IPS-18a (cell line): ENCODE data around the gene CHD5.

Experiments used
- H3K27ac ChIP-seq: one replicate; pipeline ENCODE4 v1.5.1; 2013; ENCODE audit warnings: low read length
- H3K27me3 ChIP-seq: one replicate; pipeline ENCODE4 v1.6.1; 2013; ENCODE audit warnings: mild to moderate bottlenecking, low read length; ENCODE audit not compliant: control insufficient read depth, insufficient read depth
- H3K36me3 ChIP-seq: one replicate; pipeline ENCODE4 v1.6.1; 2013; ENCODE audit warnings: low read depth, low read length; ENCODE audit not compliant: control insufficient read depth
- H3K4me1 ChIP-seq: one replicate; pipeline ENCODE4 v1.6.1; 2013; ENCODE audit warnings: low read depth, low read length; ENCODE audit not compliant: control insufficient read depth
- H3K4me3 ChIP-seq: one replicate; pipeline ENCODE4 v1.5.1; 2013; ENCODE audit warnings: low read length
- H3K9ac ChIP-seq: one replicate; pipeline ENCODE4 v1.6.1; 2013; ENCODE audit warnings: mild to moderate bottlenecking, low read length, moderate library complexity
- H3K9me3 ChIP-seq: one replicate; pipeline ENCODE4 v1.6.1; 2013; ENCODE audit warnings: low read depth, low read length; ENCODE audit not compliant: control insufficient read depth

CHD5 gene

GRCh38 chr1:6170116-6170741, 9.9 kb downstream of the CHD5 start:
- no peaks in the 10 kb centered on the region for H3K9me3 ChIP-seq
- no peak overlapping the region for H3K27ac ChIP-seq
- H3K9ac ChIP-seq: no peak overlapping the region
- no peak overlapping the region for H3K4me3 ChIP-seq
- no peaks in the 10 kb centered on the region for H3K27me3 ChIP-seq
- no peaks in the 10 kb centered on the region for H3K36me3 ChIP-seq
- no peaks in the 10 kb centered on the region for H3K4me1 ChIP-seq

GRCh38 chr1:6168947-6169586, 11.1 kb downstream of the CHD5 start:
- no peaks in the 10 kb centered on the region for H3K36me3 ChIP-seq
- no peaks in the 10 kb centered on the region for H3K9me3 ChIP-seq
- H3K4me3 ChIP-seq: no peak overlapping the region
- no peak overlapping the region for H3K27ac ChIP-seq
- no peak overlapping the region for H3K9ac ChIP-seq
- no peaks in the 10 kb centered on the region for H3K27me3 ChIP-seq
- H3K4me1 ChIP-seq: no peaks in the 10 kb centered on the region

GRCh38 chr1:6167391-6168303, 12.5 kb downstream of the CHD5 start:
- H3K4me1 ChIP-seq: no peaks in the 10 kb centered on the region
- no peak overlapping the region for H3K4me3 ChIP-seq
- H3K27me3 ChIP-seq: no peaks in the 10 kb centered on the region
- no peaks in the 10 kb centered on the region for H3K36me3 ChIP-seq
- no peaks in the 10 kb centered on the region for H3K9me3 ChIP-seq
- H3K27ac ChIP-seq: no peak overlapping the region
- no peak overlapping the region for H3K9ac ChIP-seq

GRCh38 chr1:6166655-6167390, 13.3 kb downstream of the CHD5 start:
- Histone ChIP-seq H3K9me3 (no peaks in the 10 kb centered on the region), H3K27me3 (no peaks in the 10 kb centered on the region), H3K4me3 (no peak overlapping the region), H3K36me3 (no peaks in the 10 kb centered on the region), H3K9ac (no peak overlapping the region), H3K4me1 (no peaks in the 10 kb centered on the region), H3K27ac (no peak overlapping the region)

- no peaks in the 10 kb centered on the region for H3K27me3 ChIP-seq
- no peak overlapping the region for H3K27ac ChIP-seq
- no peak overlapping the region for H3K4me3 ChIP-seq
- no peaks in the 10 kb centered on the region for H3K9me3 ChIP-seq
- no peaks in the 10 kb centered on the region for H3K4me1 ChIP-seq
- H3K9ac ChIP-seq: no peak overlapping the region
- H3K36me3 ChIP-seq: no peaks in the 10 kb centered on the region
These were observed 13.9 kb downstream of the CHD5 start for GRCh38 chr1:6166221-6166620.

- Histone ChIP-seq H3K36me3 (no peaks in the 10 kb centered on the region), H3K4me3 (no peak overlapping the region), H3K9me3 (no peaks in the 10 kb centered on the region), H3K27ac (no peak overlapping the region), H3K27me3 (no peaks in the 10 kb centered on the region), H3K9ac (no peak overlapping the region), H3K4me1 (no peaks in the 10 kb centered on the region)
These were observed 14.6 kb downstream of the CHD5 start for GRCh38 chr1:6165441-6165985.

- no peaks in the 10 kb centered on the region for H3K27me3 ChIP-seq
- no peaks in the 10 kb centered on the region for H3K9me3 ChIP-seq
- no peak overlapping the region for H3K27ac ChIP-seq
- no peaks in the 10 kb centered on the region for H3K4me1 ChIP-seq
- no peak overlapping the region for H3K9ac ChIP-seq
- H3K4me3 ChIP-seq: no peak overlapping the region
- H3K36me3 ChIP-seq: no peaks in the 10 kb centered on the region
These were observed 15.1 kb downstream of the CHD5 start for GRCh38 chr1:6165027-6165426.

- H3K27me3 ChIP-seq: no peaks in the 10 kb centered on the region
- no peak overlapping the region for H3K9ac ChIP-seq
- H3K4me3 ChIP-seq: no peak overlapping the region
- H3K9me3 ChIP-seq: no peaks in the 10 kb centered on the region
- no peaks in the 10 kb centered on the region for H3K36me3 ChIP-seq
- no peaks in the 10 kb centered on the region for H3K4me1 ChIP-seq
- H3K27ac ChIP-seq: no peak overlapping the region
These were observed 16.0 kb downstream of the CHD5 start for GRCh38 chr1:6163973-6164617.

GRCh38 chr1:6163191-6163972, 16.7 kb downstream of the CHD5 start:
- Histone ChIP-seq H3K27ac (no peak overlapping the region), H3K4me1 (no peaks in the 10 kb centered on the region), H3K27me3 (no peaks in the 10 kb centered on the region), H3K9ac (no peak overlapping the region), H3K36me3 (no peaks in the 10 kb centered on the region), H3K4me3 (no peak overlapping the region), H3K9me3 (no peaks in the 10 kb centered on the region)

- Histone ChIP-seq H3K9ac (no peak overlapping the region), H3K27ac (no peak overlapping the region), H3K27me3 (no peaks in the 10 kb centered on the region), H3K9me3 (no peaks in the 10 kb centered on the region), H3K36me3 (no peaks in the 10 kb centered on the region), H3K4me1 (no peaks in the 10 kb centered on the region), H3K4me3 (no peak overlapping the region)
These were observed 17.3 kb downstream of the CHD5 start for GRCh38 chr1:6162773-6163172.
